CD4-positive, alpha-beta T cell treated with Interleukin-21 for 1 hour (primary cell): ENCODE results near the gene C13orf42.

ENCODE experiments used
- DNase-seq: peaks from one replicate; pipeline ENCODE4 v3.0.0-alpha.2; 2020

Gene C13orf42

GRCh38 chr13:51064753-51065152, 46.3 kb downstream of the C13orf42 start:
- DNase-seq, result no peak

- no peak for DNase-seq
Observed at GRCh38 chr13:51063909-51064308, 47.2 kb downstream of the C13orf42 start.

- no peak for DNase-seq
Observed at GRCh38 chr13:51058461-51059167, 52.5 kb downstream of the C13orf42 start.

- no peak for DNase-seq
Observed at GRCh38 chr13:51057906-51058305, 53.2 kb downstream of the C13orf42 start.

- no peak for DNase-seq
Observed at GRCh38 chr13:51057001-51057400, 54.1 kb downstream of the C13orf42 start.

- DNase-seq, result no peak
Observed at GRCh38 chr13:51052581-51052980, 58.5 kb downstream of the C13orf42 start.

GRCh38 chr13:51050021-51050830, 60.8 kb downstream of the C13orf42 start:
- DNase-seq, result no peak

- DNase-seq, result no peak
Observed at GRCh38 chr13:51048616-51049015, 62.5 kb downstream of the C13orf42 start.

GRCh38 chr13:51048166-51048461, 63.0 kb downstream of the C13orf42 start:
- no peak for DNase-seq

- no peak for DNase-seq
Observed at GRCh38 chr13:51047434-51048165, 63.5 kb downstream of the C13orf42 start.

GRCh38 chr13:51045451-51045850, 65.6 kb downstream of the C13orf42 start:
- DNase-seq, result no peak

- no peak for DNase-seq
Observed at GRCh38 chr13:51044023-51044665, 66.9 kb downstream of the C13orf42 start.

GRCh38 chr13:51043310-51043709, 67.8 kb downstream of the C13orf42 start:
- DNase-seq, result no peak

GRCh38 chr13:51041710-51042109, 69.4 kb downstream of the C13orf42 start:
- DNase-seq, result no peak

- DNase-seq, result no peak
Observed at GRCh38 chr13:51041126-51041525, 69.9 kb downstream of the C13orf42 start.

GRCh38 chr13:51040431-51040830, 70.6 kb downstream of the C13orf42 start:
- no peak for DNase-seq

GRCh38 chr13:51036418-51036817, 74.7 kb downstream of the C13orf42 start:
- no peak for DNase-seq

GRCh38 chr13:51035978-51036377, 75.1 kb downstream of the C13orf42 start:
- no peak for DNase-seq

GRCh38 chr13:51035469-51035868, 75.6 kb downstream of the C13orf42 start:
- DNase-seq, result no peak

- DNase-seq, result no peak
Observed at GRCh38 chr13:51034906-51035305, 76.2 kb downstream of the C13orf42 start.

GRCh38 chr13:51033421-51034185, 77.5 kb downstream of the C13orf42 start:
- DNase-seq, result no peak

GRCh38 chr13:51032831-51033230, 78.2 kb downstream of the C13orf42 start:
- DNase-seq, result no peak
